GM12891 (cell line): ENCODE results near the gene TFCP2L1.

Source experiments
- POLR2A ChIP-seq: IDR thresholded peaks from 2 replicates; pipeline ENCODE4 v1.6.1; 2011; ENCODE audit warnings: low read depth, low read length, control low read depth
- TAF1 ChIP-seq: IDR thresholded peaks from 2 replicates; pipeline ENCODE4 v1.6.1; 2011; ENCODE audit warnings: low read depth, low read length, control low read depth

- TF ChIP-seq POLR2A = no peak
- no peak for TF ChIP-seq TAF1
Measured at GRCh38 chr2:121172456-121172855, 112.5 kb downstream of the TFCP2L1 start.
